ENCODE results near the gene SEMA4G.

SEMA4G gene

DNA sequence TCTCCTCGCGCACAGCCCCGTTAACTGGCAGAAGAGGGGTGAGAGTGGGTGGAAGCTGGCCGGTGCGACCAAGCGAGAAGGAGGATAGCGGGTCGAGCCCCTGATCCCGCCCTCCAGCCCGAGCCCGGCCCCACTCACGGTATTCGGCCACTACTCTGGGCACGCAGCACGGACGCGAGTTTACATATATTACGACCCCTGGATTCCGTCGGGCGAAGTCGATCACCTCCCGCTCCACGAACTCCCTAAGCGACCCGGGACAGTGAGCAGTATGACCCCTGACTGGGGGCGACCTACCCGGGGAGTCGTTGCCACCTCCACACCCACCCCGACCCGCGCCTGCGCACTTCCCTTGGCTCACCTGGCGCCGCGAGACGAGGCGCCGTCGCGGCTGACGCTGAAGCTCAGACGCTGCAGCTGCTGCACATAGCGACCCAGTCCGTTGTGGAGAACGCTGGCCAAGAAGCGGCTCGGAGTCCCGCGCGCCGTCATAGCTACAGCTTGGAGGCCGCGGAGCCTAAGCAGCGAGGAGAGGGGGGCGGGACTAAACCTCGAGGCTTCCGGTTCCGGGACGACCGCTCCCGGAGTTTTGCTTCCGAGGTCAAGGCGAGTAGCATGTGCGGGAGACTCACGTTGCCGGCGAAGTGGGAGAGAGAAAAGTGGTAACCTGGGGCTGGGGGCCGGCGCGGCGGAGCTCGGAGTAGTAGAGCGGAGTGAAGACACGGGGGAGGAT is 17.8 kb downstream of the SEMA4G start, which contains the start of the genes MRPL43 and TWNK:
Gene MRPL43, minus strand, starts transcription at position 546 of the 733 bp plus-strand sequence. Its CDS starts 54 bp downstream, at position 492.
Gene TWNK, plus strand, starts transcription at position 592 of the 733 bp plus-strand sequence. CDS start 668 bp downstream, outside the sequence.
- Histone ChIP-seq H3K9ac (ENCODE audit: low read length in 5 of 5) (peak within 1 kb of the TSS; percentile 8 to 93 (median 86)), H3K4me3 (ENCODE audit: low read depth in 1 of 5, low read length in 5 of 5) (peak within 1 kb of the TSS; percentile 87 to 96 (median 93)), H3K36me3 (ENCODE audit: control insufficient read depth in 5 of 5, insufficient read depth in 5 of 5, low read length in 5 of 5) (peaks cover 0 to 53% (median 27%) of the 10 kb centered on the region in 5 donors), H3K27ac (ENCODE audit: low read depth, low read length) (peak within 1 kb of the TSS; percentile 74), H3K27me3 (ENCODE audit: control insufficient read depth in 5 of 5, insufficient read depth in 4 of 5, low read length in 5 of 5) (no peaks in the 10 kb centered on the region), H3K4me1 (ENCODE audit: control insufficient read depth in 5 of 5, insufficient read depth in 5 of 5, low read length in 5 of 5) (peaks cover 8 to 26% (median 23%) of the 10 kb centered on the region in 5 donors), H3K9me3 (ENCODE audit: control insufficient read depth in 5 of 5, low read length in 5 of 5) (no peaks in the 10 kb centered on the region)

GRCh38 chr10:100987685-100988049 is 18.4 kb downstream of the SEMA4G start:
- peak overlapping the region; percentile 74 for H3K27ac ChIP-seq (ENCODE audit: low read depth, low read length)
- peak overlapping the region in 4 of 5 donors; percentile 77 to 93 (median 88) for H3K9ac ChIP-seq (ENCODE audit: low read length in 5 of 5)
- peaks cover 0 to 50% (median 24%) of the 10 kb centered on the region in 5 donors for H3K36me3 ChIP-seq (ENCODE audit: control insufficient read depth in 5 of 5, insufficient read depth in 5 of 5, low read length in 5 of 5)
- H3K4me1 ChIP-seq (ENCODE audit: control insufficient read depth in 5 of 5, insufficient read depth in 5 of 5, low read length in 5 of 5), result peaks cover 8 to 26% (median 23%) of the 10 kb centered on the region in 5 donors
- H3K27me3 ChIP-seq (ENCODE audit: control insufficient read depth in 5 of 5, insufficient read depth in 4 of 5, low read length in 5 of 5), result no peaks in the 10 kb centered on the region
- H3K4me3 ChIP-seq (ENCODE audit: low read depth in 1 of 5, low read length in 5 of 5), result peak overlapping the region; percentile 87 to 96 (median 93)
- H3K9me3 ChIP-seq (ENCODE audit: control insufficient read depth in 5 of 5, low read length in 5 of 5), result no peaks in the 10 kb centered on the region

GRCh38 chr10:100988166-100988565 is 18.9 kb downstream of the SEMA4G start:
- Histone ChIP-seq H3K27me3 (ENCODE audit: control insufficient read depth in 5 of 5, insufficient read depth in 4 of 5, low read length in 5 of 5) (no peaks in the 10 kb centered on the region), H3K27ac (ENCODE audit: low read depth, low read length) (no peak overlapping the region), H3K9me3 (ENCODE audit: control insufficient read depth in 5 of 5, low read length in 5 of 5) (no peaks in the 10 kb centered on the region), H3K36me3 (ENCODE audit: control insufficient read depth in 5 of 5, insufficient read depth in 5 of 5, low read length in 5 of 5) (peaks cover 0 to 48% (median 22%) of the 10 kb centered on the region in 5 donors), H3K4me1 (ENCODE audit: control insufficient read depth in 5 of 5, insufficient read depth in 5 of 5, low read length in 5 of 5) (peaks cover 8 to 26% (median 23%) of the 10 kb centered on the region in 5 donors), H3K9ac (ENCODE audit: low read length in 5 of 5) (peak overlapping the region in 3 of 5 donors; percentile 8 to 93 (median 89)), H3K4me3 (ENCODE audit: low read depth in 1 of 5, low read length in 5 of 5) (peak overlapping the region; percentile 87 to 96 (median 93))

DNA sequence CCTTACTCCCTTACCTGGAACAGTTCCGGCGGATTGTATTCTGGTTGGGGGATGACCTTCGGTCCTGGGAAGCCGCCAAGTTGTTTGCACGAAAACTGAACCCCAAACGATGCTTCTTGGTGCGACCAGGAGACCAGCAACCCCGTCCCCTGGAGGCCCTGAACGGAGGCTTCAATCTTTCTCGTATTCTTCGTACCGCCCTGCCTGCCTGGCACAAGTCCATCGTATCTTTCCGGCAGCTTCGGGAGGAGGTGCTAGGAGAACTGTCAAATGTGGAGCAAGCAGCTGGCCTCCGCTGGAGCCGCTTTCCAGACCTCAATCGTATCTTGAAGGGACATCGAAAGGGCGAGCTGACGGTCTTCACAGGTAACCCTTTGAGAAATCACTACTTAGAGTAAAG is 19.8 kb downstream of the SEMA4G start:
- H3K27ac ChIP-seq (ENCODE audit: low read depth, low read length), result no peak overlapping the region
- peaks cover 8 to 26% (median 23%) of the 10 kb centered on the region in 5 donors for H3K4me1 ChIP-seq (ENCODE audit: control insufficient read depth in 5 of 5, insufficient read depth in 5 of 5, low read length in 5 of 5)
- H3K4me3 ChIP-seq (ENCODE audit: low read depth in 1 of 5, low read length in 5 of 5), result no peak overlapping the region
- H3K27me3 ChIP-seq (ENCODE audit: control insufficient read depth in 5 of 5, insufficient read depth in 4 of 5, low read length in 5 of 5), result no peaks in the 10 kb centered on the region
- H3K36me3 ChIP-seq (ENCODE audit: control insufficient read depth in 5 of 5, insufficient read depth in 5 of 5, low read length in 5 of 5), result peaks cover 0 to 49% (median 23%) of the 10 kb centered on the region in 5 donors
- no peak overlapping the region for H3K9ac ChIP-seq (ENCODE audit: low read length in 5 of 5)
- no peaks in the 10 kb centered on the region for H3K9me3 ChIP-seq (ENCODE audit: control insufficient read depth in 5 of 5, low read length in 5 of 5)

- H3K9ac ChIP-seq (ENCODE audit: low read length in 5 of 5), result no peak overlapping the region
- peaks cover 0 to 34% (median 22%) of the 10 kb centered on the region in 5 donors for H3K36me3 ChIP-seq (ENCODE audit: control insufficient read depth in 5 of 5, insufficient read depth in 5 of 5, low read length in 5 of 5)
- no peak overlapping the region for H3K4me3 ChIP-seq (ENCODE audit: low read depth in 1 of 5, low read length in 5 of 5)
- H3K27ac ChIP-seq (ENCODE audit: low read depth, low read length), result no peak overlapping the region
- peaks cover 3 to 29% (median 23%) of the 10 kb centered on the region in 5 donors for H3K4me1 ChIP-seq (ENCODE audit: control insufficient read depth in 5 of 5, insufficient read depth in 5 of 5, low read length in 5 of 5)
- H3K9me3 ChIP-seq (ENCODE audit: control insufficient read depth in 5 of 5, low read length in 5 of 5), result no peaks in the 10 kb centered on the region
- H3K27me3 ChIP-seq (ENCODE audit: control insufficient read depth in 5 of 5, insufficient read depth in 4 of 5, low read length in 5 of 5), result no peaks in the 10 kb centered on the region
Measured at GRCh38 chr10:100993986-100994708, 24.8 kb downstream of the SEMA4G start.

DNA sequence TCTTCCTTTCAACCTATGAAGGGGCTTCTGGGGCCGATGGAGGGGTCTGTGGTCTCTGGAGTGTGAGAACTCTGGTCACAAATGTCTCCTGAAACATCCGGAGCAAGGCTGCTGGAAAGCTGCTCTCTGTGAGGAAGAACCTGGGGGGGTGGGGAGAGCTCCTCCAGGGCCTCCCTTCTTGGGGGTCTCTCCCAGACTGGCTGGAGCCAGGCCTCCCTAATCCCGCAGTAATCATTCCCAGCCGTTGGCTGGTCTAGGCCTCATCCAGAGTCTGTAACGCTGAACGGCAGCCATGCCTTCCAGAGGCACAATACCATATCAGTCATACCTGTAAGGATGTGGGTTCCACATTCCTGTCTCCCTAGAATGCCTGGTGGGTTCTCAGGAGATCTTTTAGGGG is 25.9 kb downstream of the SEMA4G start:
- Histone ChIP-seq H3K36me3 (ENCODE audit: control insufficient read depth in 5 of 5, insufficient read depth in 5 of 5, low read length in 5 of 5) (peaks cover 0 to 26% (median 19%) of the 10 kb centered on the region in 5 donors), H3K9me3 (ENCODE audit: control insufficient read depth in 5 of 5, low read length in 5 of 5) (no peaks in the 10 kb centered on the region), H3K4me3 (ENCODE audit: low read depth in 1 of 5, low read length in 5 of 5) (no peak overlapping the region), H3K4me1 (ENCODE audit: control insufficient read depth in 5 of 5, insufficient read depth in 5 of 5, low read length in 5 of 5) (peaks cover 3 to 32% (median 26%) of the 10 kb centered on the region in 5 donors), H3K27me3 (ENCODE audit: control insufficient read depth in 5 of 5, insufficient read depth in 4 of 5, low read length in 5 of 5) (no peaks in the 10 kb centered on the region), H3K27ac (ENCODE audit: low read depth, low read length) (no peak overlapping the region), H3K9ac (ENCODE audit: low read length in 5 of 5) (no peak overlapping the region)

- Histone ChIP-seq H3K27ac (ENCODE audit: low read depth, low read length) (peak overlapping the region; percentile 91), H3K9ac (ENCODE audit: low read length in 5 of 5) (peak overlapping the region in 4 of 5 donors; percentile 76 to 99 (median 94)), H3K36me3 (ENCODE audit: control insufficient read depth in 5 of 5, insufficient read depth in 5 of 5, low read length in 5 of 5) (peaks cover 0 to 12% (median 7%) of the 10 kb centered on the region in 5 donors), H3K27me3 (ENCODE audit: control insufficient read depth in 5 of 5, insufficient read depth in 4 of 5, low read length in 5 of 5) (no peaks in the 10 kb centered on the region), H3K9me3 (ENCODE audit: control insufficient read depth in 5 of 5, low read length in 5 of 5) (no peaks in the 10 kb centered on the region), H3K4me1 (ENCODE audit: control insufficient read depth in 5 of 5, insufficient read depth in 5 of 5, low read length in 5 of 5) (peaks cover 11 to 48% (median 41%) of the 10 kb centered on the region in 5 donors), H3K4me3 (ENCODE audit: low read depth in 1 of 5, low read length in 5 of 5) (peak overlapping the region; percentile 55 to 93 (median 75))
Measured at GRCh38 chr10:100996678-100997359, 27.5 kb downstream of the SEMA4G start.

DNA sequence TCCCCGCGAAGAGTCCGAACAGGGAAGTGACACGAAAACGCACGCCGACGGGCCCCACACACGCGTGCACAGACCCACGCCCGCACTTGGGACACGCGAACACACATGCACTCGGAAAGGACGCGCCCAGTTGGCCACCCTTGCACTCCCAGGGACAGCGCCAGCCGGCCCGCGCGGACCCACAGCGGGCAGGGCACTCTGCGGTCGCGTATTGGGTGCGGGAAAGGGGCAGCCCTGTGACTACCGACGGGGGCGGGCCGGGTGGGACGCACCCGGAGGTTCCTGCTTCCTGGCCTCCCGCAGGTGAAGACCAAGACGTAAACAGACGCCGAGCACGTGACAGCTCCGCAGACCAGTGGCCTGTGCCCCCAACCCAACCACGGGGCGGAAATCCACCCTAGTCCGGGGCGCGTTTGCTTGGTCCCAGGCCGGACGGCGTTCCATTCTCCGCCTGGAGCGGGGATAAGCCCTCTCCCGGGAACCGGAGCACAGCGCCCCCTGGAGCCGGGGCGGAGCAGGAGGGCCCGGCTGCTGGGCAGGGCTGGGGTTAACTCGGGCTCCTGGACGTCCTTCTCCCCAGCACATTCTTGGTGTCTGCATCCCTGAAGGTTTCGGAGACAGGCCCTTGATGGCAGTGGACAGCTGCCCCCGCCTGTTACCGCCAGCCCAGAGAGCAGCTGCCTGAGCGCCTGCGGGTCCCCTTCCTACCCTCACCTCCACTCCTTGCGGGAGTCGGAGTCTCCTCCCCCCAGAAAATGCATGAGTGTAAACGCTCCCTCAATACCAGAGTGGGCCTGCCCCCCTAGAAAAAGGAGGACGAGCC is 28.3 kb downstream of the SEMA4G start:
- H3K27me3 ChIP-seq (ENCODE audit: control insufficient read depth in 5 of 5, insufficient read depth in 4 of 5, low read length in 5 of 5), result no peaks in the 10 kb centered on the region
- peak overlapping the region; percentile 69 to 99 (median 92) for H3K9ac ChIP-seq (ENCODE audit: low read length in 5 of 5)
- peaks cover 16 to 56% (median 49%) of the 10 kb centered on the region in 5 donors for H3K4me1 ChIP-seq (ENCODE audit: control insufficient read depth in 5 of 5, insufficient read depth in 5 of 5, low read length in 5 of 5)
- peak overlapping the region; percentile 91 for H3K27ac ChIP-seq (ENCODE audit: low read depth, low read length)
- peaks cover 0 to 17% (median 9%) of the 10 kb centered on the region in 5 donors for H3K36me3 ChIP-seq (ENCODE audit: control insufficient read depth in 5 of 5, insufficient read depth in 5 of 5, low read length in 5 of 5)
- peak overlapping the region; percentile 69 to 93 (median 75) for H3K4me3 ChIP-seq (ENCODE audit: low read depth in 1 of 5, low read length in 5 of 5)
- H3K9me3 ChIP-seq (ENCODE audit: control insufficient read depth in 5 of 5, low read length in 5 of 5), result no peaks in the 10 kb centered on the region

Data from subcutaneous abdominal adipose tissue (tissue), 5 donors.